Measurements from ENCODE around the gene ATXN3.

The ATXN3 gene

GRCh38 chr14:92135269-92135668 is 28.9 kb upstream of the ATXN3 start:
- in situ Hi-C loops (cut with MboI; ENCODE audit: low sequenced_read_pairs, unreplicated experiment): loop anchor here (25.0 kb wide), 1 partner anchor 552 kb away; no protein-coding TSS in a partner anchor
- DNase-seq (ENCODE audit: low spot score): peak; percentile 21
- TF ChIP-seq, protein P1, sequence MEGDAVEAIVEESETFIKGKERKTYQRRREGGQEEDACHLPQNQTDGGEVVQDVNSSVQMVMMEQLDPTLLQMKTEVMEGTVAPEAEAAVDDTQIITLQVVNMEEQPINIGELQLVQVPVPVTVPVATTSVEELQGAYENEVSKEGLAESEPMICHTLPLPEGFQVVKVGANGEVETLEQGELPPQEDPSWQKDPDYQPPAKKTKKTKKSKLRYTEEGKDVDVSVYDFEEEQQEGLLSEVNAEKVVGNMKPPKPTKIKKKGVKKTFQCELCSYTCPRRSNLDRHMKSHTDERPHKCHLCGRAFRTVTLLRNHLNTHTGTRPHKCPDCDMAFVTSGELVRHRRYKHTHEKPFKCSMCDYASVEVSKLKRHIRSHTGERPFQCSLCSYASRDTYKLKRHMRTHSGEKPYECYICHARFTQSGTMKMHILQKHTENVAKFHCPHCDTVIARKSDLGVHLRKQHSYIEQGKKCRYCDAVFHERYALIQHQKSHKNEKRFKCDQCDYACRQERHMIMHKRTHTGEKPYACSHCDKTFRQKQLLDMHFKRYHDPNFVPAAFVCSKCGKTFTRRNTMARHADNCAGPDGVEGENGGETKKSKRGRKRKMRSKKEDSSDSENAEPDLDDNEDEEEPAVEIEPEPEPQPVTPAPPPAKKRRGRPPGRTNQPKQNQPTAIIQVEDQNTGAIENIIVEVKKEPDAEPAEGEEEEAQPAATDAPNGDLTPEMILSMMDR (IDR thresholded peaks at IDR 0.05; ENCODE audit: borderline replicate concordance, control extremely low read depth, extremely low read depth, insufficient read depth, missing control alignments): peak; percentile 18

GRCh38 chr14:92134456-92134855 is 28.1 kb upstream of the ATXN3 start:
- in situ Hi-C loops (cut with MboI; ENCODE audit: low sequenced_read_pairs, unreplicated experiment): loop anchor here (25.0 kb wide), 1 partner anchor 553 kb away; no protein-coding TSS in a partner anchor
- TF ChIP-seq, protein P1 (IDR thresholded peaks at IDR 0.05; ENCODE audit: borderline replicate concordance, control extremely low read depth, extremely low read depth, insufficient read depth, missing control alignments): no peak
- no peak for DNase-seq (ENCODE audit: low spot score)

- TF ChIP-seq, protein P1 (IDR thresholded peaks at IDR 0.05; ENCODE audit: borderline replicate concordance, control extremely low read depth, extremely low read depth, insufficient read depth, missing control alignments): no peak
- no peak for DNase-seq (ENCODE audit: low spot score)
- in situ Hi-C loops (cut with MboI; ENCODE audit: low sequenced_read_pairs, unreplicated experiment): no loop called here
Observed at GRCh38 chr14:92122761-92123160, 16.4 kb upstream of the ATXN3 start.

- DNase-seq (ENCODE audit: low spot score): peak; percentile 37
- TF ChIP-seq, protein P1 (IDR thresholded peaks at IDR 0.05; ENCODE audit: borderline replicate concordance, control extremely low read depth, extremely low read depth, insufficient read depth, missing control alignments): no peak
- in situ Hi-C loops (cut with MboI; ENCODE audit: low sequenced_read_pairs, unreplicated experiment): no loop called here
Observed at GRCh38 chr14:92122351-92122677, 15.9 kb upstream of the ATXN3 start.

- TF ChIP-seq, protein P1 (IDR thresholded peaks at IDR 0.05; ENCODE audit: borderline replicate concordance, control extremely low read depth, extremely low read depth, insufficient read depth, missing control alignments): no peak
- DNase-seq (ENCODE audit: low spot score): peak; percentile 95
- in situ Hi-C loops (cut with MboI; ENCODE audit: low sequenced_read_pairs, unreplicated experiment): no loop called here
Observed at GRCh38 chr14:92121670-92122350, 15.4 kb upstream of the ATXN3 start, which contains the start of the genes CPSF2 and NDUFB1. Gene CPSF2, plus strand, starts transcription at chr14:92121969. Its CDS starts 9,016 bp downstream, at chr14:92130985. Gene NDUFB1, minus strand, starts transcription at chr14:92121706. Its CDS starts 4,069 bp downstream, at chr14:92117637.

DNA sequence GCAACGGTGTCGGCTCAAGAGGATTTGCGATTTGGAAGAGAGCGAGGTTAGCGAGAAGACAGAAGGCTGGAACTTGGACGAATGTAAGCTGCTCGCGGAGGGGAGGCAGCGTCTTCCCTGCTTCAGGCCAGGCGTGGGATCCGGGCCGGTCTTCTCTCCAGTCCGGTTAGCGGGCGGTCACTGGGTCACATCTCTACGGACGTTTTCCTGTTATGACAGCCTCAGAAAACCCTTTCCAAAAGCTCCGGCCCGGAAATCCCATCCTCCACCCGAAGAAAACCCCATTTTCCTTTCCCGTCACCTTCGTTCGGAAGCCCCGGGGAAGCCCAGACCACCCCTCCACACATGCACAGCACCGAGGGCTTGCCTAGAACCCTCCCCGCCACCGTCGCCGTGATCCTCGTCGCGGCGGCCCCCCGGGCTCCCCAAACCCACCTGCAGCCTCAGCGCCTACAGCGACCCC is 14.9 kb upstream of the ATXN3 start:
- TF ChIP-seq, protein P1 (IDR thresholded peaks at IDR 0.05; ENCODE audit: borderline replicate concordance, control extremely low read depth, extremely low read depth, insufficient read depth, missing control alignments): no peak
- no peak for DNase-seq (ENCODE audit: low spot score)
- in situ Hi-C loops (cut with MboI; ENCODE audit: low sequenced_read_pairs, unreplicated experiment): no loop called here
